HEK293 (cell line): ENCODE data around the gene MTRFR.

ENCODE experiments used
- CTCF ChIA-PET: fragments of 350-600 bp; formaldehyde crosslinking; extraction: SDS; loops from one replicate; lab custom pipeline; 2021; ENCODE audit warnings: antibody characterized with exemption; lab: Yijun Ruan, JAX
- POLR2A ChIA-PET: fragments of 300-600 bp; formaldehyde crosslinking; extraction: SDS; loops from one replicate; lab custom pipeline; 2020; ENCODE audit warnings: antibody characterized with exemption, inconsistent platforms; lab: Yijun Ruan, JAX
- H3K27ac ChIP-seq: fragments of 200-500 bp; sonication (Bioruptor generic); 2 replicates; pipeline ENCODE4 v1.5.1; 2014; ENCODE audit warnings: low read depth, low read length, control low read depth, inconsistent platforms; ENCODE audit errors: extremely low read depth
- H3K36me3 ChIP-seq, 2 experiments: fragments of 200-500 bp in 1 of 2; sonication (Bioruptor generic) in 1 of 2; 1 replicate in 1 of 2; 2 replicates in 1 of 2; pipeline ENCODE4 v1.5.1; 2014 to 2017; ENCODE audit warnings: inconsistent platforms in 2 of 2, low read length in 2 of 2; ENCODE audit not compliant: control insufficient read depth in 2 of 2, insufficient read depth in 1 of 2
- H3K4me1 ChIP-seq: fragments of 200-500 bp; sonication (Bioruptor generic); 2 replicates; pipeline ENCODE4 v1.5.1; 2014; ENCODE audit warnings: mild to moderate bottlenecking, low read length, inconsistent platforms; ENCODE audit not compliant: control insufficient read depth, insufficient read depth
- H3K4me3 ChIP-seq: 2 replicates; pipeline ENCODE4 v1.5.1; 2011; ENCODE audit warnings: low read depth, mild to moderate bottlenecking, control low read depth, low read length, moderate library complexity
- H3K9me3 ChIP-seq: fragments of 200-500 bp; sonication (Bioruptor generic); 2 replicates; pipeline ENCODE4 v1.5.1; 2014; ENCODE audit warnings: low read depth, low read length, inconsistent platforms; ENCODE audit not compliant: control insufficient read depth, insufficient read depth
- FEZF1 ChIP-seq: fragments of 450-650 bp; formaldehyde crosslinking; IDR thresholded peaks from 2 replicates; pipeline ENCODE4 v1.5.1; 2016; ENCODE audit warnings: missing biosample characterization, missing genetic modification characterization
- SP7 ChIP-seq: fragments of 450-650 bp; formaldehyde crosslinking; IDR thresholded peaks from 2 replicates; pipeline ENCODE4 v1.5.1; 2016; ENCODE audit warnings: missing biosample characterization, missing genetic modification characterization
- ZBTB7A ChIP-seq: fragments of 450-650 bp; formaldehyde crosslinking; IDR thresholded peaks from 2 replicates; pipeline ENCODE4 v1.5.1; 2016; ENCODE audit warnings: low read depth, missing biosample characterization, missing genetic modification characterization
- ZEB2 ChIP-seq: fragments of 450-650 bp; formaldehyde crosslinking; IDR thresholded peaks from 2 replicates; pipeline ENCODE4 v1.5.1; 2016; ENCODE audit warnings: missing biosample characterization, missing genetic modification characterization
- ZFP69B ChIP-seq: fragments of 450-650 bp; formaldehyde crosslinking; IDR thresholded peaks from 2 replicates; pipeline ENCODE4 v1.5.1; 2016; ENCODE audit warnings: missing biosample characterization, missing genetic modification characterization
- ZIC2 ChIP-seq: fragments of 450-650 bp; formaldehyde crosslinking; IDR thresholded peaks from 2 replicates; pipeline ENCODE4 v1.5.1; 2016; ENCODE audit warnings: missing biosample characterization, missing genetic modification characterization
- ZNF138 ChIP-seq: fragments of 450-650 bp; formaldehyde crosslinking; IDR thresholded peaks from 2 replicates; pipeline ENCODE4 v1.5.1; 2016; ENCODE audit warnings: missing biosample characterization, missing genetic modification characterization, borderline replicate concordance
- ZNF202 ChIP-seq: fragments of 450-650 bp; formaldehyde crosslinking; IDR thresholded peaks from 2 replicates; pipeline ENCODE4 v1.5.1; 2016; ENCODE audit warnings: missing biosample characterization, missing genetic modification characterization, borderline replicate concordance
- ZNF311 ChIP-seq: fragments of 450-650 bp; formaldehyde crosslinking; IDR thresholded peaks from 2 replicates; pipeline ENCODE4 v1.5.1; 2017; ENCODE audit warnings: missing biosample characterization, missing genetic modification characterization, borderline replicate concordance
- ZNF398 ChIP-seq: fragments of 450-650 bp; formaldehyde crosslinking; IDR thresholded peaks from 2 replicates; pipeline ENCODE4 v1.5.1; 2017; ENCODE audit warnings: missing biosample characterization, missing genetic modification characterization
- ZNF404 ChIP-seq: fragments of 450-650 bp; formaldehyde crosslinking; IDR thresholded peaks from 2 replicates; pipeline ENCODE4 v1.5.1; 2017; ENCODE audit warnings: missing biosample characterization, missing genetic modification characterization
- ZNF488 ChIP-seq: fragments of 450-650 bp; formaldehyde crosslinking; IDR thresholded peaks from 2 replicates; pipeline ENCODE4 v1.5.1; 2016; ENCODE audit warnings: missing biosample characterization, missing genetic modification characterization
- ZNF513 ChIP-seq: fragments of 450-650 bp; IDR thresholded peaks from 2 replicates; pipeline ENCODE4 v1.5.1; 2018; ENCODE audit warnings: missing biosample characterization, missing genetic modification characterization
- ZNF555 ChIP-seq: fragments of 450-650 bp; formaldehyde crosslinking; conservative IDR thresholded peaks from 2 replicates; pipeline ENCODE4 v1.5.1; 2017; ENCODE audit warnings: missing biosample characterization, mild to moderate bottlenecking, missing genetic modification characterization, inconsistent platforms
- ZNF660 ChIP-seq: fragments of 450-650 bp; IDR thresholded peaks from 2 replicates; pipeline ENCODE4 v1.5.1; 2018; ENCODE audit warnings: missing biosample characterization, mild to moderate bottlenecking, missing genetic modification characterization
- ZNF76 ChIP-seq: fragments of 450-650 bp; formaldehyde crosslinking; IDR thresholded peaks from 2 replicates; pipeline ENCODE4; 2016; ENCODE audit warnings: low read depth, missing biosample characterization, missing genetic modification characterization, borderline replicate concordance
- ZXDB ChIP-seq: fragments of 450-650 bp; formaldehyde crosslinking; IDR thresholded peaks from 2 replicates; pipeline ENCODE4 v1.5.1; 2016; ENCODE audit warnings: missing biosample characterization, missing genetic modification characterization
- TF ChIP-seq, protein P1 (sequence below): fragments of 450-650 bp; formaldehyde crosslinking; IDR thresholded peaks from 2 replicates; pipeline ENCODE4 v1.5.1; 2016; ENCODE audit warnings: missing biosample characterization, missing genetic modification characterization
- TF ChIP-seq, protein P2 (sequence below): fragments of 450-650 bp; formaldehyde crosslinking; IDR thresholded peaks from 2 replicates; pipeline ENCODE4 v1.5.1; 2016; ENCODE audit warnings: missing biosample characterization, missing genetic modification characterization
- TF ChIP-seq, protein P3 (sequence below): fragments of 450-650 bp; formaldehyde crosslinking; IDR thresholded peaks from 2 replicates; pipeline ENCODE4 v1.5.1; 2016; ENCODE audit warnings: missing biosample characterization, missing genetic modification characterization
- TF ChIP-seq, protein P4 (sequence below): fragments of 450-650 bp; formaldehyde crosslinking; IDR thresholded peaks from 2 replicates; pipeline ENCODE4 v1.5.1; 2016; ENCODE audit warnings: missing biosample characterization, missing genetic modification characterization

Gene MTRFR

GRCh38 chr12:123270214-123271000 is 37.2 kb downstream of the MTRFR start (continued):
- TF ChIP-seq ZIC2 (tag by site-specific recombination) (no peak), ZNF76 (tag by site-specific recombination) (peak; percentile 66; the same call in 1 of the 2 replicates), ZNF555 (tag by site-specific recombination) (no peak), ZFP69B (tag by site-specific recombination) (no peak), ZNF398 (tag by site-specific recombination) (peak; percentile 55; the same call in 1 of the 2 replicates), ZNF202 (tag by site-specific recombination) (no peak), ZEB2 (tag by site-specific recombination) (peak; percentile 60), ZXDB (no peak)

DNA sequence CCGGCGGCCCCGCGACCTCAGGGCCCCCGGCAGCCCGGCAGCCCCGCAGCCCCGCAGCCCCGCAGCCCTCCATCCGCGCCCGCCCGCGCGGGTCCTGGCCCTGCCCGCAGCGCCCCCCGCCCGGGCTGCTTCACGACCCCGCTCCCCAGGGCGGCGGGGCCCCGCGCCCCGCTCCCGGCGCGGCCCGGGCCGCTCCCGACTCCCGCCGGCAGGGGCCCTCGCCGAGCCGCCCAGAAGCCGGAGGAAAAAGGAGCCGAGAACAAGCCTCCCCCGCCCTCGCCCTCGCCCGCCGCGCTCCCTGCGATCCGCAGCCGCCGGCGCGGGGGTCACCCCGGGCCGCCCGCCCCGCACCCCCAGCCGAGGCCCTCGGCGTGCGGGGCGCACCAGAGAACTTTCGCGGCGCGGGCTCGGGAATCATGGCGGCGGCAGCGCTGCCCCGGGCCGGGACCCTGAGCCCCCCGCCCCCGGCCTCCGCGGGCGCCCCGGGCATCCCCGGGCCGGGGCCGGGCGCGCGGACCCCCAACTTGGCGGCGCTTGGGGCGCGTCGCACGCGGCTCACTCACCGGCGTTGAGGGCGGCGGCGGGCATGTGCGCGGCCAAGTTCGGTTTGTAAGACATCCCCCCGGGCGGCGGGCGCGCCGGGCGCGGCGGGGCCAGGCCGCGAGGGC is 37.9 kb downstream of the MTRFR start:
- Histone ChIP-seq H3K4me1 (peaks cover 6% of the 10 kb centered on the region), H3K4me3 (peak overlapping the region; percentile 83), H3K27ac (peak overlapping the region; percentile 96), H3K36me3 (peaks cover 0 to 28% of the 10 kb centered on the region in 2 experiments; a peak in 1 of 3 replicates), H3K9me3 (no peaks in the 10 kb centered on the region)
- ChIA-PET POLR2A (interaction anchor here (1.6 kb wide), 1 partner anchor 38 kb away, joined by 4 read pairs; the partner anchor contains the start of genes MPHOSPH9 and MTRFR), CTCF (interaction anchor here (0.6 to 1.1 kb wide), 2 partner anchors 10 to 138 kb away, joined by 3 to 4 read pairs; no protein-coding TSS in a partner anchor)
- TF ChIP-seq FEZF1 (tag by site-specific recombination) (no peak), ZNF660 (tag by site-specific recombination) (no peak), SP7 (tag by site-specific recombination) (no peak), ZNF513 (tag by site-specific recombination) (no peak), ZNF404 (tag by site-specific recombination) (no peak), ZBTB7A (no peak), ZNF488 (tag by site-specific recombination) (no peak), ZNF311 (tag by site-specific recombination) (no peak), ZNF138 (no peak)
- TF ChIP-seq, protein P1, sequence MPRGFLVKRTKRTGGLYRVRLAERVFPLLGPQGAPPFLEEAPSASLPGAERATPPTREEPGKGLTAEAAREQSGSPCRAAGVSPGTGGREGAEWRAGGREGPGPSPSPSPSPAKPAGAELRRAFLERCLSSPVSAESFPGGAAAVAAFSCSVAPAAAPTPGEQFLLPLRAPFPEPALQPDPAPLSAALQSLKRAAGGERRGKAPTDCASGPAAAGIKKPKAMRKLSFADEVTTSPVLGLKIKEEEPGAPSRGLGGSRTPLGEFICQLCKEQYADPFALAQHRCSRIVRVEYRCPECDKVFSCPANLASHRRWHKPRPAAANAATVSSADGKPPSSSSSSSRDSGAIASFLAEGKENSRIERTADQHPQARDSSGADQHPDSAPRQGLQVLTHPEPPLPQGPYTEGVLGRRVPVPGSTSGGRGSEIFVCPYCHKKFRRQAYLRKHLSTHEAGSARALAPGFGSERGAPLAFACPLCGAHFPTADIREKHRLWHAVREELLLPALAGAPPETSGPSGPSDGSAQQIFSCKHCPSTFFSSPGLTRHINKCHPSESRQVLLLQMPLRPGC, result no peak
- TF ChIP-seq, protein P2, sequence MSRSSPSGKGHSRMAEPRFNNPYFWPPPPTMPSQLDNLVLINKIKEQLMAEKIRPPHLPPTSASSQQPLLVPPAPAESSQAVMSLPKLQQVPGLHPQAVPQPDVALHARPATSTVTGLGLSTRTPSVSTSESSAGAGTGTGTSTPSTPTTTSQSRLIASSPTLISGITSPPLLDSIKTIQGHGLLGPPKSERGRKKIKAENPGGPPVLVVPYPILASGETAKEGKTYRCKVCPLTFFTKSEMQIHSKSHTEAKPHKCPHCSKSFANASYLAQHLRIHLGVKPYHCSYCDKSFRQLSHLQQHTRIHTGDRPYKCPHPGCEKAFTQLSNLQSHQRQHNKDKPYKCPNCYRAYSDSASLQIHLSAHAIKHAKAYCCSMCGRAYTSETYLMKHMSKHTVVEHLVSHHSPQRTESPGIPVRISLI, result no peak
- TF ChIP-seq, protein P3, sequence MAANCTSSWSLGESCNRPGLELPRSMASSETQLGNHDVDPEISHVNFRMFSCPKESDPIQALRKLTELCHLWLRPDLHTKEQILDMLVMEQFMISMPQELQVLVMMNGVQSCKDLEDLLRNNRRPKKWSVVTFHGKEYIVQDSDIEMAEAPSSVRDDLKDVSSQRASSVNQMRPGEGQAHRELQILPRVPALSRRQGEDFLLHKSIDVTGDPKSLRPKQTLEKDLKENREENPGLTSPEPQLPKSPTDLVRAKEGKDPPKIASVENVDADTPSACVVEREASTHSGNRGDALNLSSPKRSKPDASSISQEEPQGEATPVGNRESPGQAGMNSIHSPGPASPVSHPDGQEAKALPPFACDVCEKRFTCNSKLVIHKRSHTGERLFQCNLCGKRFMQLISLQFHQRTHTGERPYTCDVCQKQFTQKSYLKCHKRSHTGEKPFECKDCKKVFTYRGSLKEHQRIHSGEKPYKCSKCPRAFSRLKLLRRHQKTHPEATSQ, result no peak
- TF ChIP-seq, protein P4, sequence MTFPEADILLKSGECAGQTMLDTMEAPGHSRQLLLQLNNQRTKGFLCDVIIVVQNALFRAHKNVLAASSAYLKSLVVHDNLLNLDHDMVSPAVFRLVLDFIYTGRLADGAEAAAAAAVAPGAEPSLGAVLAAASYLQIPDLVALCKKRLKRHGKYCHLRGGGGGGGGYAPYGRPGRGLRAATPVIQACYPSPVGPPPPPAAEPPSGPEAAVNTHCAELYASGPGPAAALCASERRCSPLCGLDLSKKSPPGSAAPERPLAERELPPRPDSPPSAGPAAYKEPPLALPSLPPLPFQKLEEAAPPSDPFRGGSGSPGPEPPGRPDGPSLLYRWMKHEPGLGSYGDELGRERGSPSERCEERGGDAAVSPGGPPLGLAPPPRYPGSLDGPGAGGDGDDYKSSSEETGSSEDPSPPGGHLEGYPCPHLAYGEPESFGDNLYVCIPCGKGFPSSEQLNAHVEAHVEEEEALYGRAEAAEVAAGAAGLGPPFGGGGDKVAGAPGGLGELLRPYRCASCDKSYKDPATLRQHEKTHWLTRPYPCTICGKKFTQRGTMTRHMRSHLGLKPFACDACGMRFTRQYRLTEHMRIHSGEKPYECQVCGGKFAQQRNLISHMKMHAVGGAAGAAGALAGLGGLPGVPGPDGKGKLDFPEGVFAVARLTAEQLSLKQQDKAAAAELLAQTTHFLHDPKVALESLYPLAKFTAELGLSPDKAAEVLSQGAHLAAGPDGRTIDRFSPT, result no peak
